Measurements from ENCODE around the gene C2CD2L. TPM values are rescaled to one million over a fixed set of nuclear protein-coding genes. Genes with fewer than 3 reads are reported as not detected.
A peak's percentile ranks its signal among the peaks of the same experiment; 100 is the strongest.

Gene C2CD2L
- total and polyA plus RNA-seq, 10 of the 15 experiments (the other 5 are each of a cell fraction or from before 2014, with no cell fraction given), result 0.21 to 9.6 (median 5.1) TPM

GRCh38 chr11:119099711-119100110, 7.4 kb upstream of the C2CD2L start:
- ChIA-PET RAD21 (ENCODE audit: unreplicated experiment) (interaction anchor here (0.8 kb wide), 1 partner anchor 9 kb away, joined by 3 read pairs; no protein-coding TSS in a partner anchor), POLR2A (interaction anchor here (1.0 to 6.8 kb wide), 4 partner anchors 12 to 81 kb away, joined by 3 to 69 read pairs (median 4); partner anchors contain the start of genes HMBS and TRAPPC4), CTCF (interaction anchor here (0.7 to 1.7 kb wide), 10 partner anchors 9 to 226 kb away, joined by 3 to 13 read pairs (median 4); partner anchors contain the start of genes HINFP and VPS11), SMC1A (ENCODE audit: uncharacterized antibody, unreplicated experiment) (interaction anchor here (0.7 to 1.1 kb wide), 3 partner anchors 15 to 80 kb away, joined by 3 to 4 read pairs (median 3); partner anchors contain the start of gene HMBS)
- 33% methylated on average over 2 of the region's 6 CpGs for WGBS (ENCODE audit: insufficient coverage, insufficient replicate concordance, low lambda C conversion rate, missing lambda C conversion rate)
- no TSS peak for BruUV-seq (replicated peaks)
- H3K9me3 ChIP-seq (replicated peaks; ENCODE audit: control insufficient read depth, insufficient read depth, low read length), result no peaks in the 10 kb centered on the region
- peak overlapping the region; percentile 90 for H3K4me2 ChIP-seq (ENCODE audit: control insufficient read depth, insufficient read depth)
- no peak overlapping the region for H3K27ac ChIP-seq (ENCODE audit: control insufficient read depth, insufficient read depth)
- no peak for DNase-seq (ENCODE audit: low read depth, low spot score)
- no peak overlapping the region for H2AFZ ChIP-seq (ENCODE audit: control insufficient read depth, low read depth, low read length)
- FAIRE-seq, result no peak
- peaks cover 6 to 7% of the 10 kb centered on the region in 2 experiments; a peak in 3 of 4 replicates for H3K36me3 ChIP-seq (ENCODE audit: control insufficient read depth in 2 of 2, insufficient read depth in 2 of 2, low read length in 1 of 2)
- peaks cover 20% of the 10 kb centered on the region for H3K4me1 ChIP-seq (ENCODE audit: control insufficient read depth, insufficient read depth, low read length)
- ATAC-seq, result no peak
- H3K79me2 ChIP-seq (ENCODE audit: control insufficient read depth, insufficient read depth, low read length), result peaks cover 29% of the 10 kb centered on the region
- H3K4me3 ChIP-seq, result peak overlapping the region; percentile 97; the same call in 1 of the 2 replicates
- in situ Hi-C loops (cut with MboI), result no loop called here
- intact Hi-C loops (cut with micrococcal nuclease; ENCODE audit: unreplicated experiment), result loop anchor here (5.0 kb wide), 2 partner anchors 82 to 172 kb away; partner anchors contain the start of genes BCL9L, RPS25 and TRAPPC4
- H4K20me1 ChIP-seq (ENCODE audit: control insufficient read depth, insufficient read depth), result no peaks in the 10 kb centered on the region
- no peaks in the 10 kb centered on the region for H3K27me3 ChIP-seq (replicated peaks in 1 of 2; ENCODE audit: control insufficient read depth in 2 of 2, insufficient read depth in 2 of 2, low read length in 1 of 2)
- TF ChIP-seq BCL3 (IDR thresholded peaks at IDR 0.05; ENCODE audit: borderline replicate concordance, insufficient read depth, low read depth, low read length, poor library complexity, severe bottlenecking) (no peak), RUNX3 (IDR thresholded peaks at IDR 0.05; ENCODE audit: low read length) (peak; percentile 39)
- H3K9ac ChIP-seq (ENCODE audit: control insufficient read depth, insufficient read depth, low read length), result no peak overlapping the region
